Erythroblast (primary cell): Measurements from ENCODE around the gene PIP5K1B.

ENCODE experiments used
- GATA1 ChIP-seq: IDR thresholded peaks from 2 replicates; pipeline ENCODE4 v1.6.1; 2011; ENCODE audit warnings: low read depth, mild to moderate bottlenecking, control low read depth, low read length, moderate library complexity
- POLR2A ChIP-seq: IDR thresholded peaks from 2 replicates; pipeline ENCODE4 v1.6.1; 2011; ENCODE audit warnings: mild to moderate bottlenecking, low read length

DNA sequence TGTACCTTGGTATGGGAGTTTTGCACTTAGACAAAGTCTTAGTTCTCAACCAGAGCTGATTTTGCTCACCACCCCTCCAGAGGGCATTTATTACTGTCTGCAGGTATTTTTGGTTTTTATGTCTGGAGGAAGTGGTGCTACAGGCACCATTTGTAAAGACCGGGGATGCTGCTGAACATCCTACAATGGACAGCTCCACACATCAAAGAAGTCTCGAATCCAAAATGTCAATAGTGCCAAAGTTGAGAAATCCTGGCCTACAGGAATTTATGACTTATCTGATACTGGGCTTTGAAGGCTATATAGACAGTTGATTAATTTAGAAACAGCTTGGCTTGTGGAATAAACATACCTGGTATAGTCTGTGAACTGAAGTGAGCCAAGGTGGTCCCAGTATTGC lies 137.5 kb downstream of the PIP5K1B start:
- TF ChIP-seq POLR2A: no peak
- TF ChIP-seq GATA1: no peak
